AG10803 (cell line): Measurements from ENCODE around the gene SCYL1.
A peak's percentile ranks its signal among the peaks of the same experiment; 100 is the strongest.

ENCODE experiments used
- DNase-seq: peaks from one replicate; pipeline ENCODE4 v3.0.0; 2010; ENCODE audit warnings: low read depth
- H3K4me3 ChIP-seq: 2 replicates; pipeline ENCODE4 v1.5.1; 2011; ENCODE audit warnings: mild to moderate bottlenecking, low read length, control low read depth
- TF ChIP-seq, protein P1 (sequence below): conservative IDR thresholded peaks from 2 replicates; pipeline ENCODE4 v1.5.1; 2011; ENCODE audit warnings: mild to moderate bottlenecking, low read length, control low read depth, inconsistent platforms

The SCYL1 gene

DNA sequence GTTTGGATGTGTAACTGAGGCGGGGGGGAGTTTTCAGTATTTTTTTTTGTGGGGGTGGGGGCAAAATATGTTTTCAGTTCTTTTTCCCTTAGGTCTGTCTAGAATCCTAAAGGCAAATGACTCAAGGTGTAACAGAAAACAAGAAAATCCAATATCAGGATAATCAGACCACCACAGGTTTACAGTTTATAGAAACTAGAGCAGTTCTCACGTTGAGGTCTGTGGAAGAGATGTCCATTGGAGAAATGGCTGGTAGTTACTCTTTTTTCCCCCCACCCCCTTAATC, 23.8 kb upstream of the SCYL1 start:
- peak overlapping the region; percentile 96 for H3K4me3 ChIP-seq
- no peak for DNase-seq
- TF ChIP-seq, protein P1, sequence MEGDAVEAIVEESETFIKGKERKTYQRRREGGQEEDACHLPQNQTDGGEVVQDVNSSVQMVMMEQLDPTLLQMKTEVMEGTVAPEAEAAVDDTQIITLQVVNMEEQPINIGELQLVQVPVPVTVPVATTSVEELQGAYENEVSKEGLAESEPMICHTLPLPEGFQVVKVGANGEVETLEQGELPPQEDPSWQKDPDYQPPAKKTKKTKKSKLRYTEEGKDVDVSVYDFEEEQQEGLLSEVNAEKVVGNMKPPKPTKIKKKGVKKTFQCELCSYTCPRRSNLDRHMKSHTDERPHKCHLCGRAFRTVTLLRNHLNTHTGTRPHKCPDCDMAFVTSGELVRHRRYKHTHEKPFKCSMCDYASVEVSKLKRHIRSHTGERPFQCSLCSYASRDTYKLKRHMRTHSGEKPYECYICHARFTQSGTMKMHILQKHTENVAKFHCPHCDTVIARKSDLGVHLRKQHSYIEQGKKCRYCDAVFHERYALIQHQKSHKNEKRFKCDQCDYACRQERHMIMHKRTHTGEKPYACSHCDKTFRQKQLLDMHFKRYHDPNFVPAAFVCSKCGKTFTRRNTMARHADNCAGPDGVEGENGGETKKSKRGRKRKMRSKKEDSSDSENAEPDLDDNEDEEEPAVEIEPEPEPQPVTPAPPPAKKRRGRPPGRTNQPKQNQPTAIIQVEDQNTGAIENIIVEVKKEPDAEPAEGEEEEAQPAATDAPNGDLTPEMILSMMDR: no peak

DNA sequence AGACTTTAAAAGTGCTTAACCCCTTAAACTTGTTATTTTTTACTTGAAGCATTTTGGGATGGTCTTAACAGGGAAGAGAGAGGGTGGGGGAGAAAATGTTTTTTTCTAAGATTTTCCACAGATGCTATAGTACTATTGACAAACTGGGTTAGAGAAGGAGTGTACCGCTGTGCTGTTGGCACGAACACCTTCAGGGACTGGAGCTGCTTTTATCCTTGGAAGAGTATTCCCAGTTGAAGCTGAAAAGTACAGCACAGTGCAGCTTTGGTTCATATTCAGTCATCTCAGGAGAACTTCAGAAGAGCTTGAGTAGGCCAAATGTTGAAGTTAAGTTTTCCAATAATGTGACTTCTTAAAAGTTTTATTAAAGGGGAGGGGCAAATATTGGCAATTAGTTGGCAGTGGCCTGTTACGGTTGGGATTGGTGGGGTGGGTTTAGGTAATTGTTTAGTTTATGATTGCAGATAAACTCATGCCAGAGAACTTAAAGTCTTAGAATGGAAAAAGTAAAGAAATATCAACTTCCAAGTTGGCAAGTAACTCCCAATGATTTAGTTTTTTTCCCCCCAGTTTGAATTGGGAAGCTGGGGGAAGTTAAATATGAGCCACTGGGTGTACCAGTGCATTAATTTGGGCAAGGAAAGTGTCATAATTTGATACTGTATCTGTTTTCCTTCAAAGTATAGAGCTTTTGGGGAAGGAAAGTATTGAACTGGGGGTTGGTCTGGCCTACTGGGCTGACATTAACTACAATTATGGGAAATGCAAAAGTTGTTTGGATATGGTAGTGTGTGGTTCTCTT, 23.2 kb upstream of the SCYL1 start:
- TF ChIP-seq, protein P1: no peak
- H3K4me3 ChIP-seq: peak overlapping the region; percentile 96
- peak; percentile 63 for DNase-seq

DNA sequence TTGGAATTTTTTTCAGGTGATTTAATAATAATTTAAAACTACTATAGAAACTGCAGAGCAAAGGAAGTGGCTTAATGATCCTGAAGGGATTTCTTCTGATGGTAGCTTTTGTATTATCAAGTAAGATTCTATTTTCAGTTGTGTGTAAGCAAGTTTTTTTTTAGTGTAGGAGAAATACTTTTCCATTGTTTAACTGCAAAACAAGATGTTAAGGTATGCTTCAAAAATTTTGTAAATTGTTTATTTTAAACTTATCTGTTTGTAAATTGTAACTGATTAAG, 22.7 kb upstream of the SCYL1 start:
- DNase-seq: no peak
- TF ChIP-seq, protein P1: no peak
- peak overlapping the region; percentile 96 for H3K4me3 ChIP-seq

DNA sequence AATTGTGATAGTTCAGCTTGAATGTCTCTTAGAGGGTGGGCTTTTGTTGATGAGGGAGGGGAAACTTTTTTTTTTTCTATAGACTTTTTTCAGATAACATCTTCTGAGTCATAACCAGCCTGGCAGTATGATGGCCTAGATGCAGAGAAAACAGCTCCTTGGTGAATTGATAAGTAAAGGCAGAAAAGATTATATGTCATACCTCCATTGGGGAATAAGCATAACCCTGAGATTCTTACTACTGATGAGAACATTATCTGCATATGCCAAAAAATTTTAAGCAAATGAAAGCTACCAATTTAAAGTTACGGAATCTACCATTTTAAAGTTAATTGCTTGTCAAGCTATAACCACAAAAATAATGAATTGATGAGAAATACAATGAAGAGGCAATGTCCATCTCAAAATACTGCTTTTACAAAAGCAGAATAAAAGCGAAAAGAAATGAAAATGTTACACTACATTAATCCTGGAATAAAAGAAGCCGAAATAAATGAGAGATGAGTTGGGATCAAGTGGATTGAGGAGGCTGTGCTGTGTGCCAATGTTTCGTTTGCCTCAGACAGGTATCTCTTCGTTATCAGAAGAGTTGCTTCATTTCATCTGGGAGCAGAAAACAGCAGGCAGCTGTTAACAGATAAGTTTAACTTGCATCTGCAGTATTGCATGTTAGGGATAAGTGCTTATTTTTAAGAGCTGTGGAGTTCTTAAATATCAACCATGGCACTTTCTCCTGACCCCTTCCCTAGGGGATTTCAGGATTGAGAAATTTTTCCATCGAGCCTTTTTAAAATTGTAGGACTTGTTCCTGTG, 22.1 kb upstream of the SCYL1 start:
- TF ChIP-seq, protein P1: no peak
- H3K4me3 ChIP-seq: peak overlapping the region; percentile 96
- peak; percentile 67 for DNase-seq

DNA sequence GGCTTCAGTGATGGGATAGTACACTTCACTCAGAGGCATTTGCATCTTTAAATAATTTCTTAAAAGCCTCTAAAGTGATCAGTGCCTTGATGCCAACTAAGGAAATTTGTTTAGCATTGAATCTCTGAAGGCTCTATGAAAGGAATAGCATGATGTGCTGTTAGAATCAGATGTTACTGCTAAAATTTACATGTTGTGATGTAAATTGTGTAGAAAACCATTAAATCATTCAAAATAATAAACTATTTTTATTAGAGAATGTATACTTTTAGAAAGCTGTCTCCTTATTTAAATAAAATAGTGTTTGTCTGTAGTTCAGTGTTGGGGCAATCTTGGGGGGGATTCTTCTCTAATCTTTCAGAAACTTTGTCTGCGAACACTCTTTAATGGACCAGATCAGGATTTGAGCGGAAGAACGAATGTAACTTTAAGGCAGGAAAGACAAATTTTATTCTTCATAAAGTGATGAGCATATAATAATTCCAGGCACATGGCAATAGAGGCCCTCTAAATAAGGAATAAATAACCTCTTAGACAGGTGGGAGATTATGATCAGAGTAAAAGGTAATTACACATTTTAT, 21.4 kb upstream of the SCYL1 start:
- peak; percentile 37 for DNase-seq
- H3K4me3 ChIP-seq: peak overlapping the region; percentile 96
- TF ChIP-seq, protein P1: no peak

DNA sequence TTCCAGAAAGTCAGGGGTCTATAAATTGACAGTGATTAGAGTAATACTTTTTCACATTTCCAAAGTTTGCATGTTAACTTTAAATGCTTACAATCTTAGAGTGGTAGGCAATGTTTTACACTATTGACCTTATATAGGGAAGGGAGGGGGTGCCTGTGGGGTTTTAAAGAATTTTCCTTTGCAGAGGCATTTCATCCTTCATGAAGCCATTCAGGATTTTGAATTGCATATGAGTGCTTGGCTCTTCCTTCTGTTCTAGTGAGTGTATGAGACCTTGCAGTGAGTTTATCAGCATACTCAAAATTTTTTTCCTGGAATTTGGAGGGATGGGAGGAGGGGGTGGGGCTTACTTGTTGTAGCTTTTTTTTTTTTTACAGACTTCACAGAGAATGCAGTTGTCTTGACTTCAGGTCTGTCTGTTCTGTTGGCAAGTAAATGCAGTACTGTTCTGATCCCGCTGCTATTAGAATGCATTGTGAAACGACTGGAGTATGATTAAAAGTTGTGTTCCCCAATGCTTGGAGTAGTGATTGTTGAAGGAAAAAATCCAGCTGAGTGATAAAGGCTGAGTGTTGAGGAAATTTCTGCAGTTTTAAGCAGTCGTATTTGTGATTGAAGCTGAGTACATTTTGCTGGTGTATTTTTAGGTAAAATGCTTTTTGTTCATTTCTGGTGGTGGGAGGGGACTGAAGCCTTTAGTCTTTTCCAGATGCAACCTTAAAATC, 20.8 kb upstream of the SCYL1 start:
- peak overlapping the region; percentile 96 for H3K4me3 ChIP-seq
- TF ChIP-seq, protein P1: no peak
- peak; percentile 71 for DNase-seq
